ENCODE results near the gene GUSB.
"Not testable (repeated sequence)": the region's sequence is repeated elsewhere in the genome, so short reads cannot be mapped to it uniquely, and the experiment has no call there.

DNA sequence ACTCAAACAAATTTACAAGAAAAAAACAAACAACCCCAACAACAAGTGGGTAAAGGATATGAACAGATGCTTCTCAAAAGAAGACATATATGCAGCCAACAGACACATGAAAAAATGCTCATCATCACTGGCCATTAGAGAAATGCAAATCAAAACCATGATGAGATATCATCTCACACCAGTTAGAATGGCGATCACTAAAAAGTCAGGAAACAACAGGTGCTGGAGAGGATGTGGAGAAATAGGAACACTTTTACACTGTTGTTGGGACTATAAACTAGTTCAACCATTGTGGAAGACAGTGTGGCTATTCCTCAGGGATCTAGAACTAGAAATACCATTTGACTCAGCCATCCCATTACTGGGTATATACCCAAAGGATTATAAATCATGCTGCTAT lies 13.0 kb upstream of the GUSB start:
- TF ChIP-seq, protein P1, sequence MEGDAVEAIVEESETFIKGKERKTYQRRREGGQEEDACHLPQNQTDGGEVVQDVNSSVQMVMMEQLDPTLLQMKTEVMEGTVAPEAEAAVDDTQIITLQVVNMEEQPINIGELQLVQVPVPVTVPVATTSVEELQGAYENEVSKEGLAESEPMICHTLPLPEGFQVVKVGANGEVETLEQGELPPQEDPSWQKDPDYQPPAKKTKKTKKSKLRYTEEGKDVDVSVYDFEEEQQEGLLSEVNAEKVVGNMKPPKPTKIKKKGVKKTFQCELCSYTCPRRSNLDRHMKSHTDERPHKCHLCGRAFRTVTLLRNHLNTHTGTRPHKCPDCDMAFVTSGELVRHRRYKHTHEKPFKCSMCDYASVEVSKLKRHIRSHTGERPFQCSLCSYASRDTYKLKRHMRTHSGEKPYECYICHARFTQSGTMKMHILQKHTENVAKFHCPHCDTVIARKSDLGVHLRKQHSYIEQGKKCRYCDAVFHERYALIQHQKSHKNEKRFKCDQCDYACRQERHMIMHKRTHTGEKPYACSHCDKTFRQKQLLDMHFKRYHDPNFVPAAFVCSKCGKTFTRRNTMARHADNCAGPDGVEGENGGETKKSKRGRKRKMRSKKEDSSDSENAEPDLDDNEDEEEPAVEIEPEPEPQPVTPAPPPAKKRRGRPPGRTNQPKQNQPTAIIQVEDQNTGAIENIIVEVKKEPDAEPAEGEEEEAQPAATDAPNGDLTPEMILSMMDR (IDR thresholded peaks at IDR 0.05; ENCODE audit: borderline replicate concordance, extremely low read depth, low read length, poor library complexity, severe bottlenecking): not testable (repeated sequence)
- not testable (repeated sequence) for TF ChIP-seq EZH2 (IDR thresholded peaks at IDR 0.05; ENCODE audit: borderline replicate concordance, low read depth, low read length, severe bottlenecking)
